KMS-11 (cell line): ENCODE results near the gene BID.

Experiments
- H2AFZ ChIP-seq: fragments of 200-600 bp; sonication (generic); 2 replicates; pipeline ENCODE4 v1.6.1; 2016; ENCODE audit warnings: antibody characterized with exemption, mixed run types, low read depth
- H3K27ac ChIP-seq: fragments of 200-600 bp; sonication (generic); 2 replicates; pipeline ENCODE4 v1.6.1; 2016; ENCODE audit warnings: mild to moderate bottlenecking, mixed run types
- H3K27me3 ChIP-seq: fragments of 200-600 bp; sonication (generic); 2 replicates; pipeline ENCODE4 v1.6.1; 2017; ENCODE audit warnings: mild to moderate bottlenecking, low read depth, mixed run types, moderate library complexity; ENCODE audit not compliant: insufficient read depth
- H3K36me3 ChIP-seq: fragments of 200-600 bp; sonication (generic); 2 replicates; pipeline ENCODE4 v1.6.1; 2017; ENCODE audit warnings: mild to moderate bottlenecking, mixed run types; ENCODE audit not compliant: insufficient read depth
- H3K4me1 ChIP-seq: fragments of 200-600 bp; sonication (generic); 2 replicates; pipeline ENCODE4 v1.6.1; 2016; ENCODE audit warnings: mild to moderate bottlenecking, low read depth, mixed run types; ENCODE audit not compliant: poor library complexity, severe bottlenecking
- H3K4me2 ChIP-seq: fragments of 200-600 bp; sonication (generic); 2 replicates; pipeline ENCODE4 v1.7.0; 2016; ENCODE audit warnings: mild to moderate bottlenecking, mixed run types
- H3K4me3 ChIP-seq: fragments of 200-600 bp; sonication (generic); IDR thresholded peaks from 2 replicates; pipeline ENCODE4 v1.6.1; 2017; ENCODE audit warnings: low read depth, low read length, mixed read lengths; ENCODE audit not compliant: insufficient read depth
- H3K79me2 ChIP-seq: fragments of 200-600 bp; sonication (generic); 2 replicates; pipeline ENCODE4 v1.6.1; 2016; ENCODE audit warnings: low read depth, mixed run types; ENCODE audit not compliant: insufficient read depth
- H3K9ac ChIP-seq: fragments of 200-600 bp; sonication (generic); 2 replicates; pipeline ENCODE4 v1.6.1; 2016; ENCODE audit warnings: mild to moderate bottlenecking, mixed run types
- H4K20me1 ChIP-seq: fragments of 200-600 bp; sonication (generic); 2 replicates; pipeline ENCODE4 v1.6.1; 2016; ENCODE audit warnings: mild to moderate bottlenecking, mixed run types; ENCODE audit not compliant: insufficient read depth
- TF ChIP-seq, protein P1 (sequence below): fragments of 200-600 bp; sonication (generic); conservative IDR thresholded peaks from 2 replicates; pipeline ENCODE4 v1.6.1; 2017; ENCODE audit warnings: low read depth, mild to moderate bottlenecking, antibody characterized with exemption, low read length, moderate library complexity, mixed read lengths

BID gene

DNA sequence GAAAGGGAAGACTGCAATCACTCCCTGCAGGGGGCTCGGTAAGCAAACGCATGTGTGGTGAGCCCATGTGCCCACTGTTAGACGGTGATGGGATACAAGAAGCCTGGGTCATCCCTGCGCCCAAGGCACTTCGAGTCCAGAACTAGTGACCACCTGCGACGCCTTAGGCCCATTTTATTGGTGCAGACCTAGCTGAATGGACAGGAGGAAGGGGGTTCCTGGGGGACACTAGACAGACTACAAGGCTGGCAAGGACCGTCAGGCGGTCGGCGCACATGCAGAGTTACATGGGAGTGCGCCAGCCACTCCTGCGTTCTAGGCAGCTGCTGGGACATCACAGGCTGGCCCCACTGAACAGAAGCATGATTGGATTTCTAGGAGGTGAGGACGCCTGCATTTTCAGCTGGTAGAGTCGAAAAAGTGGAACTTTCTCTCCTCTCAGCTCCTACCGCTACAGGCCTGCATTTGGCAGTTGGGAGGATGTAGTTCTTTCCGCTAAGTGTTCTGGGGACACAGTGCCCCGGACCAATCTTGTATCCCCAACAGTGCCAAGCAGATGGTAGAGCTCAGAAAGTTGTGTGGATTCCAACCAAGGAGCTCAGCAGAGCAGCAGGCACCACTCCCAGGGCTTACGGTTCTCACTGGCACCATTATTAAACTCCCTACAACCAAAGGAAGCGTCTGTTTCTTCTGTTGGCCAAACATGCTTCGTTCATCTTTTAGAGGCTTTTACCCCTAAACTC, 35.7 kb downstream of the BID start:
- TF ChIP-seq, protein P1, sequence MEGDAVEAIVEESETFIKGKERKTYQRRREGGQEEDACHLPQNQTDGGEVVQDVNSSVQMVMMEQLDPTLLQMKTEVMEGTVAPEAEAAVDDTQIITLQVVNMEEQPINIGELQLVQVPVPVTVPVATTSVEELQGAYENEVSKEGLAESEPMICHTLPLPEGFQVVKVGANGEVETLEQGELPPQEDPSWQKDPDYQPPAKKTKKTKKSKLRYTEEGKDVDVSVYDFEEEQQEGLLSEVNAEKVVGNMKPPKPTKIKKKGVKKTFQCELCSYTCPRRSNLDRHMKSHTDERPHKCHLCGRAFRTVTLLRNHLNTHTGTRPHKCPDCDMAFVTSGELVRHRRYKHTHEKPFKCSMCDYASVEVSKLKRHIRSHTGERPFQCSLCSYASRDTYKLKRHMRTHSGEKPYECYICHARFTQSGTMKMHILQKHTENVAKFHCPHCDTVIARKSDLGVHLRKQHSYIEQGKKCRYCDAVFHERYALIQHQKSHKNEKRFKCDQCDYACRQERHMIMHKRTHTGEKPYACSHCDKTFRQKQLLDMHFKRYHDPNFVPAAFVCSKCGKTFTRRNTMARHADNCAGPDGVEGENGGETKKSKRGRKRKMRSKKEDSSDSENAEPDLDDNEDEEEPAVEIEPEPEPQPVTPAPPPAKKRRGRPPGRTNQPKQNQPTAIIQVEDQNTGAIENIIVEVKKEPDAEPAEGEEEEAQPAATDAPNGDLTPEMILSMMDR: no peak
- no peaks in the 10 kb centered on the region for H3K27me3 ChIP-seq
- no peak overlapping the region for H3K27ac ChIP-seq
- H3K4me2 ChIP-seq: no peak overlapping the region
- no peak overlapping the region for H3K9ac ChIP-seq
- no peak overlapping the region for H3K4me3 ChIP-seq
- no peaks in the 10 kb centered on the region for H4K20me1 ChIP-seq
- no peak overlapping the region for H2AFZ ChIP-seq
- peaks cover 9% of the 10 kb centered on the region; the same call in 1 of the 2 replicates for H3K36me3 ChIP-seq
- peaks cover 12% of the 10 kb centered on the region for H3K4me1 ChIP-seq
- H3K79me2 ChIP-seq: no peaks in the 10 kb centered on the region

DNA sequence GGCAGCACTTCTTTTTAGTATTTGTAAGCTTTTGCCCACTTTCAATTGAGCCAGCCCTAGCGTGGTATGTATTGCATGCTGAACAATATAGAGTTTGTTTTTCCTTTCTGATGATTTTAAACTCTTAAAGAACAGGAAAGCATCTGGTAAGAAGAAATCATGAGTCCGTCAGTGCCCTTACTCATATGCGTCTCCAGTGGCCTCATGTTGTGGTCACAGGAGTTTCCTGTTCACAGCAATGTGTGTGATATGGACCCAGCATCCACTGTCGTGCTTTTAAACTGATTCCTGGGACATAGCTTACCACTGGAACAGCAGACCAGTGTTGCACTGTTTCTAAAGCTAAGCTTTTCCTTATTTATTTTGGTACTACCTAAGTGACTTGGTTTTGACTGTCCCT, 40.1 kb downstream of the BID start:
- TF ChIP-seq, protein P1: no peak
- Histone ChIP-seq H3K9ac (no peak overlapping the region), H3K27ac (no peak overlapping the region), H2AFZ (no peak overlapping the region), H3K27me3 (no peaks in the 10 kb centered on the region), H3K79me2 (no peaks in the 10 kb centered on the region), H3K36me3 (peaks cover 9% of the 10 kb centered on the region; the same call in 1 of the 2 replicates), H3K4me2 (no peak overlapping the region), H3K4me3 (no peak overlapping the region), H3K4me1 (no peaks in the 10 kb centered on the region), H4K20me1 (no peaks in the 10 kb centered on the region)

DNA sequence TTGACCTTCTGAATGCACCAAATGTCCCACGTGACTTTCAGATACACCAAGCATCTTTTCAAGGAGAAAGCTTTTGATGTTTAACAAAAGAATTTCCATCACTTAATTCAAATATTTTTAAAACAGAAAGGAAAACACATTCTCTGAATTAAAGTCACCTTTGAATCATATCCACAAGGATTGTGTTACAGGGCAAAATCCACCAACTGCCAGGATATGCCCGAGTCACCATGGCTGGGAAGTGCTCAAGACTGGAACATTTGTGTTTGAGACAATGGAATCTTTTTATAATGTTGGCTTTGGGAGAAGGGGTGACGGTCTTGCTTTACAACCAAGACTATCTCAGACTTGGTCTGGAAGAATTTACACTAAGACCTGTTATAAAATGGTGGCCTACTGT, 40.8 kb downstream of the BID start:
- Histone ChIP-seq H3K4me3 (no peak overlapping the region), H3K36me3 (peaks cover 9% of the 10 kb centered on the region; the same call in 1 of the 2 replicates), H3K79me2 (no peaks in the 10 kb centered on the region), H3K4me2 (no peak overlapping the region), H3K27ac (no peak overlapping the region), H3K9ac (no peak overlapping the region), H4K20me1 (no peaks in the 10 kb centered on the region), H3K4me1 (no peaks in the 10 kb centered on the region), H2AFZ (no peak overlapping the region), H3K27me3 (no peaks in the 10 kb centered on the region)
- TF ChIP-seq, protein P1: no peak

DNA sequence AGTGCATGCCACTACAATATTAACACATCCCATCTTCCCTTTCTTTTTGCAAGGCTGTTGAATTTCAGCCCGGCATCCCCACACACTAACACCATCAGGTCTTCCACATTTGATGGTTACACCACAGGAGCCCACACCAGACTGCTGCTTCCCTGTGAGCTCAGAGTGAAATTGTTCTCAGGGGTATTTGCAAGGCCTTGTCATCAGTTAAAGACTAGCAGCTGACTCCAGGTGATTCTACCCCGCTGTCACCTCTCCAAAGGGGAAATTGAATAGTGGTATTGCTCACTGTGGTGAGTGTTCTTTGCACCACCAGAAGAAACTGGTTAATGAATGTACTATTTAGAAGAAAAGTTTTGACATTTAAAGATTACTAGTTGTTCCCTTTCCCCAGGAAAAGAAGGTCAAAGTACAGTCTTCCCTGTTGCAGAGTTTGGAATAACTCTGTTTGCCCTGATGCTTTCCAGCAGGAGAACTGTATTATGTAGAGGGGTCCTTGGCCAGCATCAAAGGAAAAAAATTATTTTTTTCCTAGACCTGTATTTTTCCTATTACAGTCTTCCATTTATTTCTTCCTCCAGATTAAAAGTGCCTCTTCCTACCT, 41.9 kb downstream of the BID start:
- Histone ChIP-seq H3K27ac (no peak overlapping the region), H3K79me2 (no peaks in the 10 kb centered on the region), H4K20me1 (no peaks in the 10 kb centered on the region)

More for the DNA sequence above, 41.9 kb downstream of the BID start:
- TF ChIP-seq, protein P1: no peak
- Histone ChIP-seq H3K4me1 (no peaks in the 10 kb centered on the region), H2AFZ (no peak overlapping the region), H3K4me3 (no peak overlapping the region), H3K27me3 (no peaks in the 10 kb centered on the region), H3K9ac (no peak overlapping the region), H3K4me2 (no peak overlapping the region), H3K36me3 (peaks cover 9% of the 10 kb centered on the region; the same call in 1 of the 2 replicates)
